Stimulated activated naive CD8-positive, alpha-beta T cell treated with anti-CD3 and anti-CD28 coated beads, Interleukin-15, Interleukin-2, amounts not matched to agents 100 U/mL and 50 U/mL, for 24 hours (primary cell): ENCODE measurements around the gene ANXA5.
A peak's percentile ranks its signal among the peaks of the same experiment; 100 is the strongest.

Experiments
- ATAC-seq: fragments of 150-1000 bp; cut with Tn5 transposase; one replicate; pipeline ENCODE4 v1.10.0; 2021
- DNase-seq: peaks from one replicate; pipeline ENCODE4 v3.0.0; 2021

The ANXA5 gene

DNA sequence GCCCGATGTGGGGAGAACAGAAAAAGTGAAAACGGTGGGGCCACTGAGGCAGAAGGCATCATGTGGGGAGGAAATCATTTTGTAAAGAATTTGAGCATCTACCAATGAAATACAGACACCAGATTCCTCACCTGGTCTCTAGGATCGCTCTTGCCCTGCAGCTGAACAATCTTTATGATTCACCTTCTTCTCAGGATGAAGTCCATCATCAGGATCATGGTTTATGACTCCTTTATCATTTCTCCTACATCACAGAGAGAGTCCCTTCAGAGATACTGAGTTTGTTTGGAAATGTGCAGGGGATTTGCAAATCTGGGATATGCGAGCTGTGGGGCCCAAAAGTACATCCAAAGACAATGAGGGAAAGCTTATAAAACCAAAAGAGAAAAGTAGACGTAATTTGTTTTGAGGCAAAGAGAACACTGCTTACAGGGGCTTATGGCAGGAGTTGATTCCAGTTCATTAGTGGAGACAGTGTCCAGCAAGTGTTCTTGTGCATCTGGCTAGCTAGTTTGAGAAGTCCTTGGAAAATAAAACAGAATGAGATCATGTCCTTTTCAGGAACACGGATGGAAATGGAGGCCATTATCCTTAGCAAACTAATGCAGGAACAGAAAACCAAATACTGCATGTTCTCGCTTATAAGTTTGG is 15.3 kb upstream of the ANXA5 start:
- ATAC-seq (no peak), DNase-seq (no peak)

DNA sequence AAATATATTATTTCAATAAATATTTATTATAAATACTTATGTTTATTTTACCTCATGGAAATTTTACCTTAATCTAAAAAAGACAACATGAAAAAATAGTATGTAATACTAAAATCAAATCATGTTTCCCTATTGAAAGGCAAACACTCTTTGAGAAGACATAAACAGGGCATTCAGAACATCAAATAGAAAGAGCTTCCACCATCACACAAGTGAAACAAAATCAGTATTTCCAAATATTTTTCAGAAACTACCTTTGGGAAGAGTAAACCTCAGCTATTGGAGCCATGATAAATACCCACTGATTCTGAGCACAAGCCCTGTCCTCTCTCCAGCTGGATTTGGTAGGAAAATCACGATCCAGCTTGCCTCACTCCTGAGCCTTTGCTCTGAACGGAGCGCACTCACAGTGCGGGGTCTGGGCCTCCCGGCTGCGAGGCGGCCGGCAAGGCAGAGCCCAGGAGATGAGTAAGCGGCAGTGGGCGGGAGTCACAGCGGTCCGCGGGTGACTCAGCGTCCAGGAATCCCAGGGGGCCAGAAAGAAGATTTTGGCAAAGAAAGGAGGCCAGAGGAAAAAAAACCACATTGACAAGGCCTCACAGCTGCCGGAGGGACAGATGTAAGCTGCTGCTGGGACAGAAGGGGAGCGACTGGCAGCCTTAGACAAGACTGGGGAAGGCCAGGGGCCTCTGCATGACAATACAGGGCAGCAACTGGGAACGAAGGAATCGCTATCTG is 14.7 kb upstream of the ANXA5 start:
- peak; percentile 53 for ATAC-seq
- DNase-seq, result peak; percentile 75

DNA sequence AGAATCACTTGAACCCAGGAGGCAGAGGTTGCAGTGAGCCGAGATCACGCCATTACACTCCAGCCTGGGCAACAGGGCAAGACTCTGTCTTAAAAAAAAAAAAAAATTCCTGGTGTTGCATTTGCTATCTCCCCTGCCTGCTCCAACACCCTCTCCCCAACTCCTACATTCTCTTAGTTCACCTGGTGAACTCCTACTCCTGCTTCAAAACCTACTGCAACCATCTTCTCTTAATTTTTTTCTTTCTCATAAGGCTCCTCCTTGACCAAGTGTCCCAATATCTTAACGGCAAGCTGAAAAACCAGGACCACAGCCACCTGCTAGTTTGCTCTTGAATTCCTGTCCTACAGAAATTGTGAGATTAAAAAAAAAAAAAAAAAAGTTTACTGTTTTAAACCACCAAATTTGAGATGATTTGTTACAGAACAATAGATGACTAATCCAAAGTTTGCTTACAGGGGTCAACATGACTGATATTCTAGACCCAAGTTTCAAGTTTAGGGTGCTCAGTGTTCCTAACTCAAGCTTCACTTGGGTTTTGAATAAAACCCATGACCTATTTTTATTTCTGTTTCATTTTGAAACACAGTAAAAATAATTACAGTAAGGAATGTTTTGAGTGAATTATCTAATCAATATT is 13.1 kb upstream of the ANXA5 start:
- ATAC-seq, result no peak
- no peak for DNase-seq

DNA sequence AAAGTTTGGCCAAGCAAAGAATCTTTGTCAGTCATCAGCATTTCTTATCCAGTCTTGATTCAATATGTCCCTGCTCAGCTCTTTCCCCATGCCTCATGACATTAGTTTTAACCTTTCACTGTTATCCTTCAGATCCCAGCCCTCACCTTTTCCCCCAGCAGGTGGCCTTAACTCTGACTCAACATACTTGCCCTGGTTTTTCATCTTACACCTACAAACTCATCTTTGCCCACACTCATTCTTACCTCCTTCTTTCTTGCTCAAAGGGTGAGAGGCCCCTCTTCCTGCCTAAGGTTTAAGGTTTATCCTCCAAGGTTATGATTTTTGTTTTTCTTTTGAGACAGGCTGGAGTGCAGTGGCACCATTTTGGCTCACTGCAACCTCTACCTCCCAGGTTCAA is 10.6 kb upstream of the ANXA5 start:
- ATAC-seq (peak; percentile 59), DNase-seq (peak; percentile 26)

GRCh38 chr4:121706595-121707021 is 9.8 kb upstream of the ANXA5 start:
- ATAC-seq (peak; percentile 94), DNase-seq (peak; percentile 68)

DNA sequence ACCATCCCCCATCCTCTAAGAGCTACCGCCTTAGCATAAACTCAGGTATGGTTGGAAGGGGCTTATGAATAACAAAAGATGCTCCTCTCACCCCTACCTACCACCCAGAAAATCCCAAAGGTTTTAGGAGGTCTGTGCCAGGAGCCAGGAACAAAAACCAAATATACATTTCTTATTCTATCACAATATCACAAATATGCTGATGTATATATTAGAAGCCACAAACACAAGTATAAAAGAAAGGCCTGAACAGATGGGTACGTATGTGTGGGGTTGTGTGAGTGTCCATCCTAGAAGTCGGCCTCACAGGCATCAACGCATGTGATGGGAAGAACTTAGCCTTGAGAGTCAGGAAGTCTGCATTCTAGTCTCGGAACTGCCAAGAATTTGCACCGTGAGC is 8.7 kb upstream of the ANXA5 start:
- DNase-seq (no peak), ATAC-seq (no peak)

DNA sequence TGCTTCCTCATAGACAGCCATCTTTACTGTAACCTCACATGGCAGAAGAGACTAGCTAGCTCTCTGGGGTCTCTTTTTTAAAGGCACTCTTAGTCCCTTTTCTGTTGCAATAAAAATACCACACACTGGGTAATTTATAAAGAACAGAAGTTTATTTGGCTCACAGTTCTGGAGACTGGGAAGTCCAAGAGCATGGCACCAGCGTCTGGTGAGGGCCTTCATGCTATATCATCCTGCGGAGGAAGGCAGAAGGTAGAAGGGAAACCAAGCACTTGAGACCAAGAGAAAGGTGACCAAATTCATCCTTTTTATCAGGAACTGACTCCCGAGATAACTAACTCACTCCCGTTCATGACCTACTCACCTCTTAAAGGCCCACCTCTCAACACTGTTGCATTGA is 5.4 kb upstream of the ANXA5 start:
- no peak for ATAC-seq
- no peak for DNase-seq

DNA sequence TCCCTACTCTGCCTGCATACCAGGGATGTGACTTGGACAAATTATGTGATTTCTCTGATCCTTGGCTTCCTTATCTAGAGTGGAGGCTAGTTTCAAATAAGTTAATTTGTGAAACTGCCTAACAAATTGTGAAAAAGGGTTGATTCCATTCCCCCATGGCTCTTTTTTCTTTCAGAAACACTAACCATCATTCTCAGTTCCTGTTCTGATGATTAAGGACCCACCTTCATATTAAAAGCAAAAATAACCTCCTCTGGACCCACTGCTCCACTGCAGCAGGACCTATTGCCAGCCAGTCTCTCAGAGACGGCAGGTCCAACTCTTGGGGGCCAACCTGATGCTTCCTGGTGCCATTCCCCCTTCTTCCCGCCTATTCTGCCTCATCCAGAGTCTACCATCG is 4.5 kb upstream of the ANXA5 start:
- DNase-seq, result no peak

GRCh38 chr4:121698236-121698671 is 1.5 kb upstream of the ANXA5 start:
- no peak for ATAC-seq
- DNase-seq, result no peak

More for the DNA sequence above, 4.5 kb upstream of the ANXA5 start:
- ATAC-seq, result no peak

GRCh38 chr4:121697564-121697963 is 784 bp upstream of the ANXA5 start:
- ATAC-seq, result no peak

GRCh38 chr4:121696170-121696580 is 605 bp downstream of the ANXA5 start:
- DNase-seq (peak; percentile 70), ATAC-seq (peak; percentile 45)

More at GRCh38 chr4:121697564-121697963, 784 bp upstream of the ANXA5 start:
- DNase-seq, result no peak

GRCh38 chr4:121693886-121694285 is 2.9 kb downstream of the ANXA5 start:
- DNase-seq (no peak), ATAC-seq (no peak)

DNA sequence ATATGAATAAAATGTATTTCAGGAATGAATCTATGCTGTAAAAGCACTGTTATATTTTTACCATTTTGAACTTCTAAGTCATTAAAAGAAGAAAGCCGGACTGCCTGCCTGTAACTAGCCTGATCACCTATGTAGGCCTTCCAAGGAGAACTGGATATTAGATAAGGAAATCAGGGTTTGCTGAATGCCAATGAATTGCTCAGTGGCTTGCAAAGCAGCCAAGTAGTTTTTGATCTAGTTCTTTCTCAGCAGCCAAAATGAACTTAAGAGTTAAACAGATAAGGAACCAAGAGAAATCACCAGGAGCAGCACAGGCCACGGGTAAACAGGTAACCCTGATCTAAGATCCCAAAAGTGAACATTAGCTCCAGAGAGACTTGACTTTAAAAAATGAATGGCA is 3.3 kb downstream of the ANXA5 start:
- no peak for DNase-seq
- no peak for ATAC-seq

- DNase-seq (no peak), ATAC-seq (no peak)
Observed at GRCh38 chr4:121692261-121692660, 4.5 kb downstream of the ANXA5 start.

DNA sequence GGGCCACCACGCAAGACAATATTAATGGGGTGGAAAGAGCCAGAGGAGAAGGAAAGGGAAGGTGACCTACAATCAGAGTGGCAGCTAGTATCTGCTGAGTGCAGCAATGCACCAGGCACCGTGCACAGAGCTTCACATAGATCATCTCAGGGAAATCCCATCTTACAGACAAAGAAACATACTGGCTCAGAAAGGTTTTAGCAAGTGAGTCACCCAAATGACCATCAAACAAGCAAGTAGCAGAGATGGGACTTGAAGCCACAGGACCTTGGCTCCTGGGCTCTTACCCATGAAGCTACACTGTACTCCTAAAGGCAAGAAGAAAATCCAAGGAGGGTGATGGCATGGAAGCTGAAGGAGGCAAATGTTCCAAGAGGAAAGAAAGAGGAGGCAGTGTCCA is 6.8 kb downstream of the ANXA5 start:
- DNase-seq, result no peak
- ATAC-seq, result peak; percentile 48

DNA sequence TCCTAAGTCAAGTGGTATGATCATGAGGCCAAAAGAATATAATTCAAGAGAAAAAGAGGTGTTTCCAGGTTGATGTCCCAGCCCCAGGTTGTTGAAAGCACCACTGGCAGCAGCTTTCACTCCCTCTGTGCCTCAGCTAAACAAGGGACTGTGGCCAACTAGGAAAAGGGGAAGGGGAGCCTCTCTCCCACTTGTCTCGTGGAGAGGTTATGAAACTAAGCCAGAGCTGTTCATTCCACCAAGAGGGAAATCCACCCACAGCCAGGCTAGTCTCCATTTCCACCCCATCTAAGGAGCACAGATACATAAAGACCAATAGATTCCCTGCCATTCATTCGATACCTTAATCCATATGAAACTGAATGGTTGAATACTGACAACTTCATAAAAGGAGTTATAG is 8.1 kb downstream of the ANXA5 start:
- ATAC-seq (no peak), DNase-seq (no peak)

GRCh38 chr4:121688261-121688660 is 8.5 kb downstream of the ANXA5 start:
- DNase-seq (no peak), ATAC-seq (no peak)

GRCh38 chr4:121686255-121686654 is 10.5 kb downstream of the ANXA5 start:
- ATAC-seq, result no peak
- no peak for DNase-seq

DNA sequence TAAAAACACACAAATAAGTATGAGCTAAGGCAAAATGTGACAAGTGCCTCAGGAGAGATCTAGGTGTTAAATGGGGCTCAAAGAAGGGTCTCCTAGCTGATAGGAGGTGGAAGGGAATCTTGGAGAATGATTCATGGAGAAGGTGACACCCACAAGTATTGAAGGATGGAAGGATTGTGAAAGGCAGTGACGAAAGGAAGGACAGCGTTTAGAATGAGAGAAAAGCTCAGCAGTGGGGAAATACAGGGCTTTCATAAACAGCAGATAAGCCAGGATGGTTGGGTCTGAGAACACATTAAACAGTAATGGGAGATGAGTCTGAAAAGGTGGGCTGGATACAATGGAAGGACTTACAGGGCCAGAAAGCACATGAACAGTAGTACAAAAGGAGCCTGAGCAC is 11.5 kb downstream of the ANXA5 start:
- DNase-seq, result no peak
- ATAC-seq, result no peak

DNA sequence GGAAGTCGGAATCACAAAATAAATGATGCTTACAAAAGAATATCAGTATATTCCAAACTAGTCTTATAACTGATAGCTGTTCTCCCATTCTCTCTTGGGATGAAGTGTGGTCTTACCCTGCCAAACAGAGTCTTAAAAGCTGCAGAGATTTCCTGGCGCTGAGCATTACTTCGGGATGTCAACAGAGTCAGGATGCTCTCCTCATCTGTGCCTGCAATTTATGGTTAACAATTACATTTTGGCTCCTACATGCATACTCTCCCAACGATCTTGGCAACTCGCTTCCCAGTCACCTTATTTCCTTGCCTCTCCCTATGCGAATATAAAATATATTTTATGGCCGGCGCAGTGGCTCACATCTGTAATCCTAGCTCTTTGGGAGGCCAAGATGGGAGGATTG is 12.2 kb downstream of the ANXA5 start:
- no peak for DNase-seq
- no peak for ATAC-seq

DNA sequence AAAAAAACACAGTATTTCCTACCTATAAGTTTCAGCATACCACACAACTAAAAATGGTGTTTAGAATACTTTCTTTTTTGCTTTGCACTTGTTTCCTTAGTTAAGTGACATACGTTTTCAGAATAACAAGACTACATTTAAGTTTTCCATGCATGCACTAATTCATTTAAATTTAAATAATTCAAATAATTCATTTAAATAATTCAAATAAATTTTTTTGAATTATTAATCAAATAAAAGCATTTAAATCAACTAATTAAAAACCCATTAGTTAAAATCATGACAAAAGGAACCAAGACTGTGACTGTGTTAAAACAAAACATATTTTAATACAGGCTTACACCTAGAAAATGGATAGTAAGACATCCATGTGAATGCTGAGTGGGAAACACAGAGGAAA is 12.8 kb downstream of the ANXA5 start:
- ATAC-seq, result no peak
- no peak for DNase-seq

DNA sequence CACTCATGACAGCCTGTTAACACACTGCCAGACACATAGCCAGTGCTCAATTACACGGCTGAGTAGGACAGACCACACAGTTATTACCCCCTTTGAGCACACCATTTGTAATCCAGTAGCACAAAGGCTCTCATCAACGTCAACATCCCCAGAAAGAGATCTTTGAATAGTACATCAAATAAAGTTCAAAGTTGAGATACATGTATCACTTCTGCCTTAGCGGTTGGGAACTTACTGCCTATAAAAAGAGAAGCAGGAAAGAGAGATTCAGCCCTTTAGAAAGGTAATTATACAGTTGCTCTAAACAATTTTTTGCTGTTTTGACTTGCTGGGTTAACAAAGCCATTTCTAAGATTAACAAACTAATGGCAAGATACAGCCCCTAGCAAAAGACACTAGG is 16.2 kb downstream of the ANXA5 start:
- ATAC-seq, result no peak
- no peak for DNase-seq

DNA sequence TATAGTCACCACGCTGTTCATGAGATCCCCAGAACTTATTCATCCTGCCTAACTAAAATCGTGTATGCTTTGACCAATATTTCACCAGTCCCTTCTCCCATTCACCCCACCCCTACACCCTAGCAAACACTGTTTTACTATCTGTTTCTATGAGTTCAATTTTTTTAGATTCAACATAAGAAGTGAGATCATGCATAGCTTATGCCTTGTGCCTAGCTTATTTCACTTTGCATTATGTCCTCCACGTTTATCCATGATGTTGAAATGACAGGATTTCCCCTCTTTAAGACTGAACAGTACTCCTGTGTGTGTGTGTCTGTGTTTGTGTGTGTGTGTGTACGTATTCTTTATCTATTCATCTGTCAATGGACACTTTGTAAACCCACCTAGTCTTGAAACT is 16.8 kb downstream of the ANXA5 start:
- no peak for DNase-seq
- no peak for ATAC-seq
